ENCODE results near the gene SMO.

The SMO gene

GRCh38 chr7:129188372-129188891, at the start of gene SMO:
SMO (plus strand) TSS chr7:129188633; CDS start chr7:129189152, 519 bp downstream.
- Histone ChIP-seq H3K27me3 (peaks cover 87% of the 10 kb centered on the region), H3K9me3 (no peaks in the 10 kb centered on the region), H3K27ac (no peak within 1 kb of the TSS), H3K36me3 (no peaks in the 10 kb centered on the region), H3K4me1 (ENCODE audit: control insufficient read depth in 1 of 2, insufficient read depth in 1 of 2, low read depth in 1 of 2, low read length in 1 of 2) (peaks cover 11 to 15% of the 10 kb centered on the region in 2 experiments), H3K4me3 (ENCODE audit: low read depth in 1 of 2, low read length in 1 of 2) (peak within 1 kb of the TSS in 1 of 2 experiments; percentile 49)
- no peak for TF ChIP-seq CTCF (IDR thresholded peaks at IDR 0.05)

DNA sequence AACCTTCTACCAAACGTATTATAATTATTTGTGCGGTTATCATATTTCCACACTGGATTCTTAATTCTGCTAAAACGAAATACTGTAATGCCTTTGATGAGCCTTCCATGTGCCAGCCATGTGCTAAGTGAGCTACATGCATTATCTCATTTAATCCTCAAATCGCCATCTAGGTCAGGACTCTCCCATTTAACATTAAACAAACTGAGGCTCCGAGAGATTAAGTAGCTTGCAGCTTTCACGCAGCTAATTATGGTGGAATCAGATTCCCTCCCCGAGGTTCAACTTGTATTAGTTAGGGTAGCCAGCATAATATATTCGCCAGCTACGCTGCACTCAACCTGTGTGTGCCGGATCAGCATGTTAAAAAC, 44.7 kb upstream of the SMO start:
- Histone ChIP-seq H3K9me3 (no peaks in the 10 kb centered on the region), H3K36me3 (no peaks in the 10 kb centered on the region), H3K27me3 (peaks cover 57% of the 10 kb centered on the region), H3K4me1 (ENCODE audit: control insufficient read depth in 1 of 2, insufficient read depth in 1 of 2, low read depth in 1 of 2, low read length in 1 of 2) (peaks cover 12 to 15% of the 10 kb centered on the region in 2 experiments), H3K4me3 (ENCODE audit: low read depth in 1 of 2, low read length in 1 of 2) (peak overlapping the region in 1 of 2 experiments; percentile 48), H3K27ac (no peak overlapping the region)
- TF ChIP-seq CTCF (IDR thresholded peaks at IDR 0.05), result no peak

- H3K4me1 ChIP-seq (ENCODE audit: control insufficient read depth in 1 of 2, insufficient read depth in 1 of 2, low read depth in 1 of 2, low read length in 1 of 2), result peaks cover 15 to 20% of the 10 kb centered on the region in 2 experiments
- H3K4me3 ChIP-seq (ENCODE audit: low read depth in 1 of 2, low read length in 1 of 2), result peak within 1 kb of the TSS; percentile 48 to 51
- TF ChIP-seq CTCF (IDR thresholded peaks at IDR 0.05), result no peak
- no peak within 1 kb of the TSS for H3K27ac ChIP-seq
- H3K27me3 ChIP-seq, result peaks cover 57% of the 10 kb centered on the region
- H3K36me3 ChIP-seq, result no peaks in the 10 kb centered on the region
- H3K9me3 ChIP-seq, result no peaks in the 10 kb centered on the region
These were observed 44.2 kb upstream of the SMO start, which contains the start of gene TSPAN33 for GRCh38 chr7:129144095-129144833. TSPAN33 (plus strand) TSS chr7:129144707; CDS start chr7:129144981, 274 bp downstream.

GRCh38 chr7:129144834-129145668, 43.4 kb upstream of the SMO start:
- H3K27me3 ChIP-seq, result peaks cover 57% of the 10 kb centered on the region

More at GRCh38 chr7:129144834-129145668, 43.4 kb upstream of the SMO start:
- Histone ChIP-seq H3K4me3 (ENCODE audit: low read depth in 1 of 2, low read length in 1 of 2) (peak overlapping the region; percentile 48 to 51), H3K9me3 (no peaks in the 10 kb centered on the region), H3K27ac (no peak overlapping the region), H3K4me1 (ENCODE audit: control insufficient read depth in 1 of 2, insufficient read depth in 1 of 2, low read depth in 1 of 2, low read length in 1 of 2) (peaks cover 22 to 28% of the 10 kb centered on the region in 2 experiments), H3K36me3 (no peaks in the 10 kb centered on the region)
- no peak for TF ChIP-seq CTCF (IDR thresholded peaks at IDR 0.05)
